ENCODE measurements around the gene ANKRD65.
"Not testable (repeated sequence)": the region's sequence is repeated elsewhere in the genome, so short reads cannot be mapped to it uniquely, and the experiment has no call there.

ANKRD65 gene

DNA sequence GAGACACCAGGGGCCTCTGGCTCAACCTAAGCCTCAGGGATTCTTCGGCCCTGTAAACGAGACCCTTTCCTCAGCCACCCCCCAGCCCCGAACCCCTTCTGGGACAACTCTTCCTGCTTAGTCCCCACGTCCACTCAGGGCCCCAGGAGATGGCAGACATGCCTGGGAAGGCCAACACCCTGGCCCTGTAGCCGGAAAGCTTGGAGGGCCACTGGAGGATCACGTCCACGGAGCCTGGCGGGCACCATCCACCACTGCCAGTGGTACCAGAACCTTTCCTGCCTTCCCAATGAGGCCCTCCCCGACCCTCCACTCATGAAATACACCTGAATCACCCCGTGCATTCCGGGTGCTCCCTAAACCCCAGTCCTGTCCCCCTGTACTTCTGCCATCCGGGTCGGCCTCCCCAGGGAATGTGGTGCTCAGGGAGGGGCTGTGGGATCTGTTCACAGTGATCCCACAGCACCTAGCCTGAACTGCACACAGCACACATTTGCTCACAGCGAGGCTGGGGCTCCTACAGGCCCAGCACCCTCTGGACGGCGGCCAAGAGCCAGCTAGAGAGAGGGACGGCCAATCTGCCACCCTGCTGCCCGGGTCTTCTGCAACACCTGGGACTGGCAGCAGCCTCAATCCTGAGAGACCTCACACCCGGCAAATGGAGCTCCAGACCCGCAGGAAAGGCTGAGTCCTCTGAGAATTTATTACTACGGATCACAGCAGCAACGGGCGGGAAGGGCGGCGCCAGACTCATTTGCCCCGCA, 47.8 kb downstream of the ANKRD65 start:
- Histone ChIP-seq H3K9ac (ENCODE audit: low read depth, low read length) (no peak overlapping the region), H3K27ac (ENCODE audit: low read depth, low read length) (no peak overlapping the region), H3K36me3 (ENCODE audit: control insufficient read depth, insufficient read depth, low read length) (peaks cover 10% of the 10 kb centered on the region)

DNA sequence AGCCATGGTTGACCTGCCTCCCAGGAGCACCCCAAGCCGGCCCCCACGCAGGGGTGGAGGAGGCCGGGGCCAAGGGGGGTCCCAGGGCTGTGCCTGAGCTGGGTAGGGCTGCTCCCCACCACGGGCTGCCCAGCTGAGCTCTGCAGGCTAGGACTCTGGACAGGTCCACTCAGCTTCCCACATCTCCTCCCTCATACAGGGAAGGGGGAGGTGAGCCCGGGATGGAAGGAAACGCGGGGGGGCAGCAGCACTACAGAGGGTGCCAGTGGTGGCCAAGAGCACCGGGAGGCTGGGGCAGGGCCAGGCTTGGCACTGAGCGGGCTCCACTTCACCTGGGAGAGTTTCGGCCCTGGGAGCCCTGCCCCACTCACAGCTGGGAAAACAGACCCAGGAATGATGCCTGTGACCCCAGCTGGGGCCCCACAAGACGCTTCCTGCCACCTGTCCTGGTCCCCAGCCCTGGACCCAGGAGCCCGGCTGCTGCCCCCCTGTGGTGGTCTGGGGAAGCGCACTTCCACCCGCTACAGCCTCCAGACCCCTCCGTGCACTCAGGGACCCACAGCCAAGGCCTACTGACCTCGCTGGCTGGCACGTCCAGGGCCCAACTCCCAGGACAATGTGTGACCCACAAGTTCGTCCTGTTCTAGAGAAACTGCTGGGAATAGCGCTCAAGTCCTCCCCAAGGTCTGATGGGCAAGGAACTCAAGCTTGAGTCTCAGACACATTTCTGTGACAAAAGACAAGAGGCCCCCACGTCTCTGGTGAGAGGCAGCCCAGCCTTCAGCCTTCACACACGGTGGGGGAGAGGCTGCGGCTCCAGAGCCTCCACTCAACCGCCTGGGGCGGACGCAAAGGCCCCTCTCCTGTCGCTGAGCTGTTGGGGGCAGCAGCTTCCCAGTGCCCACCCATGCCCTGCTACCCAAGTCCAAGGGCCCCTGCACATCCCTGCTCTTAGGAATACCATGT, 49.0 kb downstream of the ANKRD65 start:
- H3K4me3 ChIP-seq (ENCODE audit: low read depth, low read length): no peak overlapping the region
- no peak overlapping the region; the same call in 1 of the 2 replicates for H3K9ac ChIP-seq (ENCODE audit: low read depth, low read length)
- H3K9me3 ChIP-seq (ENCODE audit: control insufficient read depth, insufficient read depth, low read length): peaks cover 4% of the 10 kb centered on the region
- H3K27ac ChIP-seq (ENCODE audit: low read depth, low read length): peak overlapping the region; percentile 21
- H3K36me3 ChIP-seq (ENCODE audit: control insufficient read depth, insufficient read depth, low read length): peaks cover 10% of the 10 kb centered on the region
- H3K4me1 ChIP-seq (ENCODE audit: control insufficient read depth, insufficient read depth, low read length): 0 out of 2 replicates have a peak, but pooled peaks cover 6% of the 10 kb centered on the region
- no peaks in the 10 kb centered on the region for H3K27me3 ChIP-seq (ENCODE audit: control insufficient read depth, insufficient read depth, low read length)

More for the DNA sequence above, 47.8 kb downstream of the ANKRD65 start:
- Histone ChIP-seq H3K27me3 (ENCODE audit: control insufficient read depth, insufficient read depth, low read length) (no peaks in the 10 kb centered on the region), H3K4me1 (ENCODE audit: control insufficient read depth, insufficient read depth, low read length) (0 out of 2 replicates have a peak, but pooled peaks cover 6% of the 10 kb centered on the region), H3K4me3 (ENCODE audit: low read depth, low read length) (peak overlapping the region; percentile 14), H3K9me3 (ENCODE audit: control insufficient read depth, insufficient read depth, low read length) (no peaks in the 10 kb centered on the region)

DNA sequence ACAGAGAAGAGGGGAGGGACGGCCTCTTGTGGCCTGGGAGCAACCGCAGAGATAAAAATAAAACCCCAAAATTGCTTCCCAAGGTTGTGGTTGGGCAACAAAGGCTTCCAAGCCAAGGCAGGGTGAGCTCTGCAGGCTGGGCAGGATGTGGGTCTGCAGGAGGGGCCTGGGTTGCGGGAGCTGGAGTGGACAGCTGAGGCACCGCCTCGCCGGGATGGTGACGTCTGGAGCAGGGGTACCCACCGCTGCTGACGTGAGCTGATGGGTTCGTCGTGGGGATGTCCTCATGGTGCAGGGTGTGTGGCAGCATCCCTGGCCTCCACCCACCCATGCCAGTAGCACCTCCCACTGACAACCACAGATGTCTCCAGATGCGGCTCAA, 49.7 kb downstream of the ANKRD65 start:
- peaks cover 10% of the 10 kb centered on the region for H3K36me3 ChIP-seq (ENCODE audit: control insufficient read depth, insufficient read depth, low read length)
- no peaks in the 10 kb centered on the region for H3K27me3 ChIP-seq (ENCODE audit: control insufficient read depth, insufficient read depth, low read length)
- no peak overlapping the region for H3K4me3 ChIP-seq (ENCODE audit: low read depth, low read length)
- no peak overlapping the region for H3K27ac ChIP-seq (ENCODE audit: low read depth, low read length)
- peaks cover 11% of the 10 kb centered on the region for H3K9me3 ChIP-seq (ENCODE audit: control insufficient read depth, insufficient read depth, low read length)
- H3K4me1 ChIP-seq (ENCODE audit: control insufficient read depth, insufficient read depth, low read length): 0 out of 2 replicates have a peak, but pooled peaks cover 6% of the 10 kb centered on the region
- no peak overlapping the region for H3K9ac ChIP-seq (ENCODE audit: low read depth, low read length)

DNA sequence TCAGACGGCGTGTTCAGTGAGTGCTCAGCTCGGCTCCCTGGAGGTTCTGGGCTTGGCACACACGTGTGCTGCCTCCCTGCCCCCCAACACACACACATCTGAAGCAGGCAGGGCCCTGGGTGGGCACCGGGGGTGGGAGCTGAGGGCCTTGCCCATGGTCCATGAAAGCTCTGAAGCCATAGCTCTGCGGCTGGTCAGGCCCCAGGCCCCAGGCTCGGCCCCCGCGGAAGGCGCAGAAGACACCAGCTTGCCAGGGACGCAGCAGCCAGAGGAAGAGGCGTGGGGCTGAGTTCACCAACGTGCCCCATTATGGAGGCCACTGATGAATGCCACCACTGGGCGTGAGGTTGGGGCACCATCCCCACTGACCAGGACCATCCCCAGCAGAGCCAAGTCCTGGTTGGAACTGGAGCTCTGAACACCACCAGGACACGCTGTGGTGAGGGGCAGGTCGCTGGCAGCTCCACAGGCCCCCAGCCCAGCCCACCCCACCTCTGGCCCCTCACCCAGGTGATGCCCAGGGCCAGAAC, 50.2 kb downstream of the ANKRD65 start:
- Histone ChIP-seq H3K9me3 (ENCODE audit: control insufficient read depth, insufficient read depth, low read length) (peaks cover 16% of the 10 kb centered on the region), H3K27ac (ENCODE audit: low read depth, low read length) (no peak overlapping the region), H3K9ac (ENCODE audit: low read depth, low read length) (no peak overlapping the region), H3K4me1 (ENCODE audit: control insufficient read depth, insufficient read depth, low read length) (0 out of 2 replicates have a peak, but pooled peaks cover 6% of the 10 kb centered on the region), H3K4me3 (ENCODE audit: low read depth, low read length) (no peak overlapping the region), H3K36me3 (ENCODE audit: control insufficient read depth, insufficient read depth, low read length) (peaks cover 10% of the 10 kb centered on the region), H3K27me3 (ENCODE audit: control insufficient read depth, insufficient read depth, low read length) (no peaks in the 10 kb centered on the region)

DNA sequence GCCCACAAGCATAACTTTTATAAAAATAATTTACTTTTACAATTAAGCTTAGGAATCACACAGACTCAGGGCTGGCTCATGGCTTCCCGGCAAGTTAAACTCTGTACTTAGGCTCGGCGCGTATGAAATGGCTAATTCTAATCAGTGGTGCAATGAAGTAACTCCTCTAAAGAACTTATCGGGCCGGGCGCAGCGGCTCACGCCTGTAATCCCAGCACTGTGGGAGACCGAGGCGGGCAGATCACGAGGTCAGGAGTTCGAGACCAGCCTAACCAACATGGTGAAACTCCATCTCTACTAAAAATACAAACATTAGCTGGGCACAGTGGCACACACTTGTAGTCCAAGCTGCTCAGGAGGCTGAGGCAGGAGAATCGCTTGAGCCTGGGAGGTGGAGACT, 51.0 kb downstream of the ANKRD65 start:
- H3K27ac ChIP-seq (ENCODE audit: low read depth, low read length); H3K9ac ChIP-seq (ENCODE audit: low read depth, low read length); H3K27me3 ChIP-seq (ENCODE audit: control insufficient read depth, insufficient read depth, low read length); H3K36me3 ChIP-seq (ENCODE audit: control insufficient read depth, insufficient read depth, low read length); H3K4me3 ChIP-seq (ENCODE audit: low read depth, low read length); H3K4me1 ChIP-seq (ENCODE audit: control insufficient read depth, insufficient read depth, low read length): not testable (repeated sequence)
- peaks cover 18% of the 10 kb centered on the region for H3K9me3 ChIP-seq (ENCODE audit: control insufficient read depth, insufficient read depth, low read length)
